Measurements from ENCODE around the gene B4GALNT4. TPM values are rescaled to one million over a fixed set of nuclear protein-coding genes. Genes with fewer than 3 reads are reported as not detected.

B4GALNT4 gene
- total RNA-seq, 1 experiment from 2014 or later = 88.0 TPM

DNA sequence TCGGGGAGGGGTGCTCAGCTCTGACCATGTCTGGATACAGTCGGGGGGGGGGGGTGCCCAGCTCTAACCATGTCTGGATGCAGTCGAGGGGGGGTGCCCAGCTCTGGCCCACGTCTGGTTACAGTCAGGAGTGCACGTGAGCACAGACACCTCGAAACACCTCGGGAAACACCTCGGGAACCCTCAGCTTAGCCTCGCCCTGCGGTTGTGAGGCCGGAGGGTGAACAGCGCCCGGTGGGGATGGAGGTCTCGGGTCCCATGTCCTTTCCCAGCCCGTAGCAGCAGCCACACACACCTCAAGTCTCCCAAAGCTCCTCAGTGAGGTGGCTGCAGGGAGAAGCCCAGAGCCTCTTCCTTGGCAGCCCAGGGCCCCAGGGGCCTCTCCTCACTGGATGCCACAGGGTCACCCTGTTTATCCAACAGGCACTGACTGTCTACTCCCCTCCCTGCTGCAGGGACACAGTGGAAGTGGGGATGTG lies 43.4 kb downstream of the B4GALNT4 start (continued):
- TF ChIP-seq ERG (CRISPR knock-in tag; IDR thresholded peaks at IDR 0.05) = no peak

GRCh38 chr11:413120-414081 lies 44.1 kb downstream of the B4GALNT4 start:
- Mint-ChIP-seq H3K27me3 (ENCODE audit: low read depth) (peaks cover 6% of the 10 kb centered on the region), H3K36me3 (no peaks in the 10 kb centered on the region), H3K9me3 (no peaks in the 10 kb centered on the region), H3K27ac (no peak overlapping the region), H3K4me3 (no peak overlapping the region), H3K4me1 (peaks cover 23% of the 10 kb centered on the region)
- DNase-seq (ENCODE audit: low spot score) = no peak
- TF ChIP-seq ZNF232 (CRISPR knock-in tag; IDR thresholded peaks at IDR 0.05) (no peak), CBFB (CRISPR knock-in tag; IDR thresholded peaks at IDR 0.05; ENCODE audit: low read depth) (no peak), TP53 (CRISPR knock-in tag; IDR thresholded peaks at IDR 0.05) (no peak), SMAD4 (CRISPR knock-in tag; IDR thresholded peaks at IDR 0.05) (no peak), GABPB1 (CRISPR knock-in tag; IDR thresholded peaks at IDR 0.05) (no peak), AFF4 (CRISPR knock-in tag; IDR thresholded peaks at IDR 0.05; ENCODE audit: borderline replicate concordance) (no peak), FOXJ3 (CRISPR knock-in tag; IDR thresholded peaks at IDR 0.05; ENCODE audit: borderline replicate concordance) (no peak), GTF2I (CRISPR knock-in tag; conservative IDR thresholded peaks at IDR 0.05) (no peak), ATF6 (CRISPR knock-in tag; IDR thresholded peaks at IDR 0.05) (no peak), RORB (CRISPR knock-in tag; IDR thresholded peaks at IDR 0.05) (no peak), ZNF671 (CRISPR knock-in tag; IDR thresholded peaks at IDR 0.05) (no peak), ZNF423 (CRISPR knock-in tag; IDR thresholded peaks at IDR 0.05) (no peak)
- TF ChIP-seq, protein P1, sequence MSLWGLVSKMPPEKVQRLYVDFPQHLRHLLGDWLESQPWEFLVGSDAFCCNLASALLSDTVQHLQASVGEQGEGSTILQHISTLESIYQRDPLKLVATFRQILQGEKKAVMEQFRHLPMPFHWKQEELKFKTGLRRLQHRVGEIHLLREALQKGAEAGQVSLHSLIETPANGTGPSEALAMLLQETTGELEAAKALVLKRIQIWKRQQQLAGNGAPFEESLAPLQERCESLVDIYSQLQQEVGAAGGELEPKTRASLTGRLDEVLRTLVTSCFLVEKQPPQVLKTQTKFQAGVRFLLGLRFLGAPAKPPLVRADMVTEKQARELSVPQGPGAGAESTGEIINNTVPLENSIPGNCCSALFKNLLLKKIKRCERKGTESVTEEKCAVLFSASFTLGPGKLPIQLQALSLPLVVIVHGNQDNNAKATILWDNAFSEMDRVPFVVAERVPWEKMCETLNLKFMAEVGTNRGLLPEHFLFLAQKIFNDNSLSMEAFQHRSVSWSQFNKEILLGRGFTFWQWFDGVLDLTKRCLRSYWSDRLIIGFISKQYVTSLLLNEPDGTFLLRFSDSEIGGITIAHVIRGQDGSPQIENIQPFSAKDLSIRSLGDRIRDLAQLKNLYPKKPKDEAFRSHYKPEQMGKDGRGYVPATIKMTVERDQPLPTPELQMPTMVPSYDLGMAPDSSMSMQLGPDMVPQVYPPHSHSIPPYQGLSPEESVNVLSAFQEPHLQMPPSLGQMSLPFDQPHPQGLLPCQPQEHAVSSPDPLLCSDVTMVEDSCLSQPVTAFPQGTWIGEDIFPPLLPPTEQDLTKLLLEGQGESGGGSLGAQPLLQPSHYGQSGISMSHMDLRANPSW (CRISPR knock-in tag; conservative IDR thresholded peaks at IDR 0.05; ENCODE audit: low read depth) = no peak
- TF ChIP-seq, protein P2, sequence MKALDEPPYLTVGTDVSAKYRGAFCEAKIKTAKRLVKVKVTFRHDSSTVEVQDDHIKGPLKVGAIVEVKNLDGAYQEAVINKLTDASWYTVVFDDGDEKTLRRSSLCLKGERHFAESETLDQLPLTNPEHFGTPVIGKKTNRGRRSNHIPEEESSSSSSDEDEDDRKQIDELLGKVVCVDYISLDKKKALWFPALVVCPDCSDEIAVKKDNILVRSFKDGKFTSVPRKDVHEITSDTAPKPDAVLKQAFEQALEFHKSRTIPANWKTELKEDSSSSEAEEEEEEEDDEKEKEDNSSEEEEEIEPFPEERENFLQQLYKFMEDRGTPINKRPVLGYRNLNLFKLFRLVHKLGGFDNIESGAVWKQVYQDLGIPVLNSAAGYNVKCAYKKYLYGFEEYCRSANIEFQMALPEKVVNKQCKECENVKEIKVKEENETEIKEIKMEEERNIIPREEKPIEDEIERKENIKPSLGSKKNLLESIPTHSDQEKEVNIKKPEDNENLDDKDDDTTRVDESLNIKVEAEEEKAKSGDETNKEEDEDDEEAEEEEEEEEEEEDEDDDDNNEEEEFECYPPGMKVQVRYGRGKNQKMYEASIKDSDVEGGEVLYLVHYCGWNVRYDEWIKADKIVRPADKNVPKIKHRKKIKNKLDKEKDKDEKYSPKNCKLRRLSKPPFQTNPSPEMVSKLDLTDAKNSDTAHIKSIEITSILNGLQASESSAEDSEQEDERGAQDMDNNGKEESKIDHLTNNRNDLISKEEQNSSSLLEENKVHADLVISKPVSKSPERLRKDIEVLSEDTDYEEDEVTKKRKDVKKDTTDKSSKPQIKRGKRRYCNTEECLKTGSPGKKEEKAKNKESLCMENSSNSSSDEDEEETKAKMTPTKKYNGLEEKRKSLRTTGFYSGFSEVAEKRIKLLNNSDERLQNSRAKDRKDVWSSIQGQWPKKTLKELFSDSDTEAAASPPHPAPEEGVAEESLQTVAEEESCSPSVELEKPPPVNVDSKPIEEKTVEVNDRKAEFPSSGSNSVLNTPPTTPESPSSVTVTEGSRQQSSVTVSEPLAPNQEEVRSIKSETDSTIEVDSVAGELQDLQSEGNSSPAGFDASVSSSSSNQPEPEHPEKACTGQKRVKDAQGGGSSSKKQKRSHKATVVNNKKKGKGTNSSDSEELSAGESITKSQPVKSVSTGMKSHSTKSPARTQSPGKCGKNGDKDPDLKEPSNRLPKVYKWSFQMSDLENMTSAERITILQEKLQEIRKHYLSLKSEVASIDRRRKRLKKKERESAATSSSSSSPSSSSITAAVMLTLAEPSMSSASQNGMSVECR (CRISPR knock-in tag; IDR thresholded peaks at IDR 0.05; ENCODE audit: borderline replicate concordance) = no peak
- no peak for ATAC-seq
- CTCF ChIA-PET = interaction anchor here (0.6 to 3.9 kb wide), 2 partner anchors 35 to 163 kb away, joined by 3 to 35 read pairs; no protein-coding TSS in a partner anchor
- POLR2A ChIA-PET = no interaction called here

Data from WTC11 (cell line).